Activated naive CD8-positive, alpha-beta T cell (primary cell): ENCODE results near the gene UCMA.

Source experiments
- H3K27ac Mint-ChIP-seq: one replicate; pipeline ENCODE4 v1.8.0; 2021; ENCODE audit warnings: mixed read lengths
- H3K27me3 Mint-ChIP-seq: one replicate; pipeline ENCODE4 v1.8.0; 2021; ENCODE audit warnings: mixed read lengths
- H3K36me3 Mint-ChIP-seq: one replicate; pipeline ENCODE4 v1.8.0; 2021; ENCODE audit warnings: mixed read lengths
- H3K4me1 Mint-ChIP-seq: one replicate; pipeline ENCODE4 v1.8.0; 2021; ENCODE audit warnings: low read depth, mixed read lengths
- H3K4me3 Mint-ChIP-seq: one replicate; pipeline ENCODE4 v1.8.0; 2021; ENCODE audit warnings: mild to moderate bottlenecking, mixed read lengths
- H3K9me3 Mint-ChIP-seq: one replicate; pipeline ENCODE4 v1.8.0; 2021; ENCODE audit warnings: low read depth, mixed read lengths

UCMA gene

DNA sequence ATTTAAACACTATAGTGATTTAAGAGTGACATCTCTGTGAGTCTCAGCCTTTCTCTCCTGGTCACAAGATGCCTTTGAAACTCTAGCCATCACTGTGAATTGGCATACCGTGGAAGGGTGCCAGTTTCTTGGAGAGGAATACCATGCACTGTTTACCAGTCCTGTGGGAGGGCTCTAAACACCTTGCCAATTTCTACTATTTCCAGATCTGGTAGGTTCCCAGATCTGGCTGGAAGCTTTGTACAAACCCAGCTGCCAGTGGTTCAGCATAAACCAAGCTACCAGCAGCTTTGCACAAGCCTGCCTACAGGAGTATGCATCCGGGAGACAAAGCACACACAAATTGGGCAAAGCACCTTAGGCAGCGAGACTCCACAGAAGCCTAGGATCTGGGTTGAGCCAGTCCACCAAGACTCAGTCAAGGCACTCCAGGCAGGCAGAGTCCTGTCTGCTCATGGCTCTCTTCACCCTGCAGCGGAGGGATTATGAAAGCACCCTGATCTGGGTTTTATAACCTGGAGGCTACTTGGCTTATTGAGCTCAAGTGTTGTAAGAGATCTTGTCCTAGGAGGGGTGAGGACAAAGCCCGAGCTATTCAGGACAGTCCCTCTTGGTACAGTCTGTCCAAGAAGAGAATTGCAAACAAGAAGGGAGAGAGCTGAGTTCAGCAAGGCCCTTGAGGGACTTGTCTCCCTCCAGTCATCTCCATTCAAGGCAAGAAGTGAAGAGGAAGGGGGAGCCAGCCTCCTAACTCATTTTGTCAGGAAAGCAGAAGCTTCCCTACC, 49.3 kb downstream of the UCMA start:
- peaks cover 24% of the 10 kb centered on the region for H3K36me3 Mint-ChIP-seq
- no peaks in the 10 kb centered on the region for H3K27me3 Mint-ChIP-seq

DNA sequence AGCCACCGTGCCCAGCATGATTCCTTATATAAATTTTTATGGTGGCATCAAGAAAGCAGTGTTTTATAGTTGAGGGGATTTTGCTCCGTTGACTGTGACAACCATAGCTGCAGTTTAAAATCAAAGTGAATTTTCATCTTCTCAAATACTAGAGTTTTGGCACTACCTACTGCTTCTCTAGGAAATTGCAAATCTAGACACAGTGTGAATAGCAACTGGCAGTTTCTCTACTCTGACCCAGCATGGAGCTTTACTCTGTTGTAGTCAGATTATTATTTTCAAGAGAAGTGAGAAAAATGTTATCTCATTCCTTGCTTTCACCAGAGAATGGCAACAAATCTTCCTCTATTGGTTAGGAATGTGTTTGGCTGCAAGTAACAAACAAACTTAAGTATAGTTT, 49.9 kb downstream of the UCMA start:
- Mint-ChIP-seq H3K4me3 (no peak overlapping the region), H3K27me3 (no peaks in the 10 kb centered on the region), H3K9me3 (no peaks in the 10 kb centered on the region), H3K27ac (no peak overlapping the region), H3K36me3 (peaks cover 24% of the 10 kb centered on the region), H3K4me1 (no peaks in the 10 kb centered on the region)

More for the DNA sequence above, 49.3 kb downstream of the UCMA start:
- Mint-ChIP-seq H3K9me3 (no peaks in the 10 kb centered on the region), H3K4me3 (no peak overlapping the region), H3K4me1 (no peaks in the 10 kb centered on the region), H3K27ac (no peak overlapping the region)

DNA sequence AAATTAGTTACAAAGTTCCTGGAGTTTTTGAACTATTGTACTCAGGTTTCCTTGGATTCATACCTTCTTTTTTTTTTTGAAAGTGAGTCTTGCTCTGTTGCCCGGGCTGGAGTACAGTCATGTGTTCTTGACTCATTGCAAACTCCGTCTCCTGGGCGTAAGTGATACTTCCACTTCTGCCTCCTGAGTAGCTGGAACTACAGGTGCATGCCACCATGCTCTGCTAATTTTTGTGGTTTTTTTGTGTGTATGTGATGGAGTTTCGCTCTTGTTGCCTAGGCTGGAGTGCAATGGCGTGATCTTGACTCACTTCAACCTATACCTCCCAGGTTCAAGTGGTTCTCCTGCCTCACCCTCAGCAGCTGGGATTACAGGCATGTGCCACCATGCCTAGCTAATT, 50.5 kb downstream of the UCMA start:
- H3K36me3 Mint-ChIP-seq: peaks cover 24% of the 10 kb centered on the region
- no peak overlapping the region for H3K4me3 Mint-ChIP-seq
- no peaks in the 10 kb centered on the region for H3K4me1 Mint-ChIP-seq
- no peaks in the 10 kb centered on the region for H3K9me3 Mint-ChIP-seq
- H3K27ac Mint-ChIP-seq: no peak overlapping the region
- no peaks in the 10 kb centered on the region for H3K27me3 Mint-ChIP-seq

- Mint-ChIP-seq H3K36me3 (peaks cover 24% of the 10 kb centered on the region), H3K4me3 (no peak overlapping the region), H3K27me3 (no peaks in the 10 kb centered on the region), H3K9me3 (no peaks in the 10 kb centered on the region), H3K4me1 (no peaks in the 10 kb centered on the region), H3K27ac (no peak overlapping the region)
Observed at GRCh38 chr10:13182424-13182823, 51.8 kb downstream of the UCMA start.

DNA sequence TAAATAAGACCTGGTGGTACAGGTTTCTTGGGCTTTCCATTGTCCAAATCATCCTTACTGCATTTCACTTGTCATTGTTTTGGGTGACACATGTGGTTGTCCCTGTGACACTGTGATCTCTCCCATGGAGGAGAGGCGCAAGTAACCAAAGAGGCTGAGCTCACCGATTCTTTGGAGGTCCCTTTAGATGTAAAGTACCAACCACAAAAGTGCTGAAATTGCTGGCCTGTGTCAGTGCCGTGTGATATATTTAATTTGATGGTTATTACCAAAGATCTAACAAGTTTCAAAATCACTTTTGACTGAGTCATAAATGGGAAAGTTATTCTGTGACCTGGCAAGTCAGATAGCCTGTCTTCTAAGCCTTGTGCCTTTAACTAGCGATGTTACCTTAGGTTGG, 53.4 kb downstream of the UCMA start:
- Mint-ChIP-seq H3K9me3 (no peaks in the 10 kb centered on the region), H3K36me3 (peaks cover 15% of the 10 kb centered on the region), H3K4me3 (no peak overlapping the region), H3K27ac (no peak overlapping the region), H3K4me1 (no peaks in the 10 kb centered on the region), H3K27me3 (no peaks in the 10 kb centered on the region)

- Mint-ChIP-seq H3K4me3 (no peak overlapping the region), H3K36me3 (peaks cover 9% of the 10 kb centered on the region), H3K27me3 (no peaks in the 10 kb centered on the region), H3K27ac (no peak overlapping the region), H3K9me3 (no peaks in the 10 kb centered on the region), H3K4me1 (no peaks in the 10 kb centered on the region)
Observed at GRCh38 chr10:13173616-13174015, 60.6 kb downstream of the UCMA start.
